H9 (cell line): ENCODE data around the gene RPL21. TPM values are rescaled to one million over a fixed set of nuclear protein-coding genes. Genes with fewer than 3 reads are reported as not detected.
"Not testable (repeated sequence)": the region's sequence is repeated elsewhere in the genome, so short reads cannot be mapped to it uniquely, and the experiment has no call there.

Source experiments
- DNase-seq: peaks from one replicate; pipeline ENCODE4 v3.0.0-alpha.2; 2017
- H2AFZ ChIP-seq: one replicate; pipeline ENCODE4 v1.6.1; 2013; ENCODE audit warnings: mild to moderate bottlenecking, low read length, control low read depth, moderate library complexity
- H2AK5ac ChIP-seq: 2 replicates; pipeline ENCODE4 v1.6.1; 2013; ENCODE audit warnings: low read length, control low read depth, mixed read lengths; ENCODE audit not compliant: insufficient read length
- H2BK120ac ChIP-seq: one replicate; pipeline ENCODE4 v1.6.1; 2013; ENCODE audit warnings: low read depth, mild to moderate bottlenecking, low read length, control low read depth, inconsistent platforms; ENCODE audit not compliant: poor library complexity, severe bottlenecking
- H2BK12ac ChIP-seq: 2 replicates; pipeline ENCODE4 v1.6.1; 2013; ENCODE audit warnings: low read length, control low read depth, mixed read lengths, low read depth; ENCODE audit not compliant: insufficient read length
- H2BK15ac ChIP-seq: 2 replicates; pipeline ENCODE4 v1.6.1; 2013; ENCODE audit warnings: low read depth, low read length, control low read depth
- H2BK20ac ChIP-seq: one replicate; pipeline ENCODE4 v1.6.1; 2013; ENCODE audit warnings: low read depth, mild to moderate bottlenecking, low read length, control low read depth, inconsistent platforms; ENCODE audit not compliant: poor library complexity, severe bottlenecking
- H2BK5ac ChIP-seq: 2 replicates; pipeline ENCODE4 v1.6.1; 2013; ENCODE audit warnings: low read length, control low read depth, mixed read lengths; ENCODE audit not compliant: insufficient read length
- H3K14ac ChIP-seq: 2 replicates; pipeline ENCODE4 v1.6.1; 2013; ENCODE audit warnings: low read length, control low read depth; ENCODE audit not compliant: insufficient read depth
- H3K18ac ChIP-seq: 2 replicates; pipeline ENCODE4 v1.6.1; 2013; ENCODE audit warnings: low read depth, mild to moderate bottlenecking, mixed read lengths, low read length, control low read depth; ENCODE audit not compliant: insufficient read length
- H3K23ac ChIP-seq: 2 replicates; pipeline ENCODE4 v1.6.1; 2013; ENCODE audit warnings: low read length, control low read depth, mixed read lengths, low read depth; ENCODE audit not compliant: insufficient read length
- H3K23me2 ChIP-seq: 2 replicates; pipeline ENCODE4 v1.6.1; 2013; ENCODE audit warnings: low read depth, mild to moderate bottlenecking, mixed read lengths, low read length, control low read depth; ENCODE audit not compliant: insufficient read length, poor library complexity, severe bottlenecking
- H3K27ac ChIP-seq: 2 replicates; pipeline ENCODE4 v1.5.1; 2013; ENCODE audit warnings: low read length, control low read depth, mixed read lengths, low read depth; ENCODE audit not compliant: insufficient read length
- H3K27me3 ChIP-seq: 2 replicates; pipeline ENCODE4 v1.6.1; 2013; ENCODE audit warnings: low read length, control low read depth, inconsistent platforms; ENCODE audit not compliant: insufficient read depth
- H3K4ac ChIP-seq: 2 replicates; pipeline ENCODE4 v1.6.1; 2013; ENCODE audit warnings: low read depth, mild to moderate bottlenecking, control low read depth, inconsistent platforms, low read length, moderate library complexity
- H3K4me1 ChIP-seq: 2 replicates; pipeline ENCODE4 v1.6.1; 2013; ENCODE audit warnings: low read length, control low read depth, inconsistent platforms; ENCODE audit not compliant: insufficient read depth
- H3K4me2 ChIP-seq: 2 replicates; pipeline ENCODE4 v1.6.1; 2013; ENCODE audit warnings: low read length, control low read depth, mixed read lengths; ENCODE audit not compliant: insufficient read length, insufficient read depth
- H3K56ac ChIP-seq: 2 replicates; pipeline ENCODE4 v1.6.1; 2013; ENCODE audit warnings: low read depth, mild to moderate bottlenecking, mixed read lengths, low read length, control low read depth; ENCODE audit not compliant: insufficient read length
- H3K79me1 ChIP-seq: 2 replicates; pipeline ENCODE4 v1.6.1; 2013; ENCODE audit warnings: low read depth, mild to moderate bottlenecking, moderate library complexity, low read length, control low read depth, inconsistent platforms; ENCODE audit not compliant: insufficient read depth, poor library complexity, severe bottlenecking
- H3K79me2 ChIP-seq: 2 replicates; pipeline ENCODE4 v1.6.1; 2013; ENCODE audit warnings: low read length, control low read depth, inconsistent platforms; ENCODE audit not compliant: insufficient read depth
- H3K9ac ChIP-seq: 2 replicates; pipeline ENCODE4 v1.6.1; 2013; ENCODE audit warnings: low read length, control low read depth, mixed read lengths; ENCODE audit not compliant: insufficient read length; ENCODE audit errors: extremely low read depth
- H3K9me3 ChIP-seq: one replicate; pipeline ENCODE4 v1.6.1; 2013; ENCODE audit warnings: low read depth, low read length, inconsistent platforms; ENCODE audit not compliant: control insufficient read depth
- H3T11ph ChIP-seq: one replicate; pipeline ENCODE4 v1.6.1; 2013; ENCODE audit warnings: mild to moderate bottlenecking, low read length, control low read depth, inconsistent platforms
- H4K20me1 ChIP-seq: one replicate; pipeline ENCODE4 v1.6.1; 2013; ENCODE audit not compliant: control insufficient read depth, insufficient read length, insufficient read depth
- H4K5ac ChIP-seq: 2 replicates; pipeline ENCODE4 v1.6.1; 2013; ENCODE audit warnings: low read depth, mild to moderate bottlenecking, mixed read lengths, low read length, control low read depth; ENCODE audit not compliant: insufficient read length
- H4K8ac ChIP-seq: replicated peaks from 2 replicates; pipeline ENCODE4 v1.6.1; 2013; ENCODE audit warnings: low read length, control low read depth, mixed read lengths, low read depth; ENCODE audit not compliant: insufficient read length
- H4K91ac ChIP-seq: 2 replicates; pipeline ENCODE4 v1.6.1; 2013; ENCODE audit warnings: low read depth, mild to moderate bottlenecking, moderate library complexity, mixed read lengths, low read length, control low read depth; ENCODE audit not compliant: insufficient read length
- H3K27ac Mint-ChIP-seq, 3 experiments: 2 replicates in 2 of 3; 3 replicates in 1 of 3; pipeline ENCODE4 v1.8.0; 2020 to 2021; ENCODE audit warnings: mixed read lengths in 3 of 3, mild to moderate bottlenecking in 1 of 3, moderate library complexity in 1 of 3
- H3K27me3 Mint-ChIP-seq: 2 replicates; pipeline ENCODE4 v1.8.0; 2021; ENCODE audit warnings: low read depth, mild to moderate bottlenecking, moderate library complexity, mixed read lengths
- H3K36me3 Mint-ChIP-seq, 3 experiments: 2 replicates in 2 of 3; 3 replicates in 1 of 3; pipeline ENCODE4 v1.8.0; 2020 to 2021; ENCODE audit warnings: low read depth in 3 of 3, mixed read lengths in 3 of 3; ENCODE audit not compliant: insufficient read depth in 1 of 3
- H3K4me1 Mint-ChIP-seq, 2 experiments: 2 replicates each; pipeline ENCODE4 v1.8.0; 2020; ENCODE audit warnings: mixed read lengths in 2 of 2
- H3K4me3 Mint-ChIP-seq, 2 experiments: 2 replicates in 1 of 2; 3 replicates in 1 of 2; pipeline ENCODE4 v1.8.0; 2020 to 2021; ENCODE audit warnings: mild to moderate bottlenecking in 2 of 2, mixed read lengths in 2 of 2, moderate library complexity in 1 of 2
- H3K9me3 Mint-ChIP-seq, 2 experiments: 2 replicates in 1 of 2; 3 replicates in 1 of 2; pipeline ENCODE4 v1.8.0; 2020; ENCODE audit warnings: mild to moderate bottlenecking in 2 of 2, mixed read lengths in 2 of 2, moderate library complexity in 1 of 2
- WGBS: extraction: QIAGEN DNeasy Blood & Tissue Kit; methylation state at CpG from one replicate; pipeline ENCODE4 v1.1.7; 2013; ENCODE audit warnings: missing lambda C conversion rate, low lambda C conversion rate, mixed read lengths; ENCODE audit not compliant: insufficient read length; ENCODE audit errors: extremely low coverage; 5-methylcytosine and 5-hydroxymethylcytosine counted together
- total RNA-seq: library from RNA; stranded (reverse); gene quantifications from 2 replicates; pipeline ENCODE4 v1.2.1, GENCODE V29; 2021
- TF ChIP-seq, protein P1 (sequence below): fragments of 200-600 bp; sonication (generic); conservative IDR thresholded peaks from 3 replicates; pipeline ENCODE4 v1.8.0; 2021; ENCODE audit warnings: antibody characterized with exemption, mild to moderate bottlenecking

Gene RPL21
- total RNA-seq, 1 experiment from 2014 or later = 1,099 TPM

DNA sequence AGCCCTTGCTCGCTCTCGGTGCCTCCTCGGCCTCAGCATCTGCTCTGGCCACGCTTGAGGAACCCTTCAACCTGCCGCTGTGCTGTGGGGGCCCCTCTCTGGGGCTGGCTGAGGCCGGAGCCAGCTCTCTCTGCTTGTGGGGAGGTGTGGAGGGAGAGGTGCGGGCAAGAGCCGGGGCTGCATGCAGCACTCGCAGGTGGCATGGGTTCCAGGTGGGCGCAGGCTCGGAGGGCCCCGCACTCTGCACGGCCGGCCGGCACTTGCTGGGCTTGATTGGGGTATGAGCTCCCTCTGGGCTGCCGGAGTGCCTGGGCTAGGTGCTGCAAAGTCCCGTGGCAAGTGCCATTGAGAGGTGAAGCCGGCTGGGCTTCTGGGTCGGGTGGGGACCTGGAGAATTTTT is 31.7 kb upstream of the RPL21 start:
- Histone ChIP-seq H3K14ac (no peak overlapping the region), H3T11ph (no peak overlapping the region), H2AK5ac (no peak overlapping the region), H3K27me3 (no peaks in the 10 kb centered on the region), H4K5ac (no peak overlapping the region), H3K18ac (no peak overlapping the region), H3K27ac (no peak overlapping the region), H3K79me2 (no peaks in the 10 kb centered on the region), H4K20me1 (no peaks in the 10 kb centered on the region), H3K4ac (no peak overlapping the region), H3K79me1 (no peaks in the 10 kb centered on the region), H2BK12ac (no peak overlapping the region), H3K4me1 (no peaks in the 10 kb centered on the region), H3K4me2 (no peak overlapping the region), H4K91ac (no peak overlapping the region), H2AFZ (no peak overlapping the region), H3K9me3 (no peaks in the 10 kb centered on the region), H2BK120ac (no peak overlapping the region), H3K23me2 (no peaks in the 10 kb centered on the region), H3K9ac (no peak overlapping the region), H2BK15ac (no peak overlapping the region), H3K23ac (no peak overlapping the region), H3K56ac (no peak overlapping the region), H2BK20ac (no peak overlapping the region), H4K8ac (no peak overlapping the region), H2BK5ac (no peak overlapping the region)
- H3K27ac Mint-ChIP-seq = no peak overlapping the region
- DNase-seq = no peak
- peaks cover 10 to 12% of the 10 kb centered on the region in 2 experiments for H3K4me1 Mint-ChIP-seq
- H3K27me3 Mint-ChIP-seq = no peaks in the 10 kb centered on the region; the same call in 1 of the 2 replicates
- WGBS = no CpG with 5 or more reads among the region's 19 CpGs
- H3K4me3 Mint-ChIP-seq = no peak overlapping the region
- H3K36me3 Mint-ChIP-seq = peaks cover 8 to 39% (median 18%) of the 10 kb centered on the region in 3 experiments
- peaks cover 26% of the 10 kb centered on the region in 2 experiments for H3K9me3 Mint-ChIP-seq
- TF ChIP-seq, protein P1, sequence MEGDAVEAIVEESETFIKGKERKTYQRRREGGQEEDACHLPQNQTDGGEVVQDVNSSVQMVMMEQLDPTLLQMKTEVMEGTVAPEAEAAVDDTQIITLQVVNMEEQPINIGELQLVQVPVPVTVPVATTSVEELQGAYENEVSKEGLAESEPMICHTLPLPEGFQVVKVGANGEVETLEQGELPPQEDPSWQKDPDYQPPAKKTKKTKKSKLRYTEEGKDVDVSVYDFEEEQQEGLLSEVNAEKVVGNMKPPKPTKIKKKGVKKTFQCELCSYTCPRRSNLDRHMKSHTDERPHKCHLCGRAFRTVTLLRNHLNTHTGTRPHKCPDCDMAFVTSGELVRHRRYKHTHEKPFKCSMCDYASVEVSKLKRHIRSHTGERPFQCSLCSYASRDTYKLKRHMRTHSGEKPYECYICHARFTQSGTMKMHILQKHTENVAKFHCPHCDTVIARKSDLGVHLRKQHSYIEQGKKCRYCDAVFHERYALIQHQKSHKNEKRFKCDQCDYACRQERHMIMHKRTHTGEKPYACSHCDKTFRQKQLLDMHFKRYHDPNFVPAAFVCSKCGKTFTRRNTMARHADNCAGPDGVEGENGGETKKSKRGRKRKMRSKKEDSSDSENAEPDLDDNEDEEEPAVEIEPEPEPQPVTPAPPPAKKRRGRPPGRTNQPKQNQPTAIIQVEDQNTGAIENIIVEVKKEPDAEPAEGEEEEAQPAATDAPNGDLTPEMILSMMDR = no peak

DNA sequence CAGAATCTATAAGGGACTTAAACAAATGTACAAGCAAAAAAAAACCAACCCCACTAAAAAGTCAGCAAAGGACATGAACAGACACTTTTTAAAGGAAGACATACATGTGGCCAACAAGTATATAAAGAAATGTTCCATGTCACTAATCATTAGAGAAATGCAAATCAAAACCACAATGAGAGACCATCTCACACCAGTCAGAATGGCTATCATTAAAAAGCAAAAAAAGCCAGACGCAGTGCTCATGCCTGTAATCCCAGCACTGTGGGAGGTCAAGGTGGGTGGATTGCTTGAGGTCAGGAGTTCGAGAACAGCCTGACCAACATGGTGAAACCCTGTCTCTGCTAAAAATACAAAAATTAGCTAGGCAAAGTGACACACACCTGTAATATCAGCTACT is 29.3 kb upstream of the RPL21 start:
- not testable (repeated sequence) for H3K56ac ChIP-seq, H3K79me1 ChIP-seq, H3K4ac ChIP-seq, H4K8ac ChIP-seq, H2BK12ac ChIP-seq, H4K91ac ChIP-seq, H3K4me1 ChIP-seq, H3K23me2 ChIP-seq, H3K27me3 Mint-ChIP-seq, H3K9ac ChIP-seq, H2AFZ ChIP-seq, H3K4me3 Mint-ChIP-seq, DNase-seq, H2BK5ac ChIP-seq, H3K23ac ChIP-seq, H3K14ac ChIP-seq, H2BK120ac ChIP-seq, H3K18ac ChIP-seq, H3K9me3 ChIP-seq, H4K5ac ChIP-seq, H2BK20ac ChIP-seq, H3K27me3 ChIP-seq, H3T11ph ChIP-seq, H3K27ac ChIP-seq, H3K27ac Mint-ChIP-seq, H4K20me1 ChIP-seq, H3K79me2 ChIP-seq, H3K4me1 Mint-ChIP-seq, H2BK15ac ChIP-seq, H3K4me2 ChIP-seq, H2AK5ac ChIP-seq
- WGBS = no CpG with 5 or more reads among the region's 2 CpGs
- Mint-ChIP-seq H3K9me3 (peaks cover 14 to 16% of the 10 kb centered on the region in 2 experiments), H3K36me3 (peaks cover 6 to 20% (median 18%) of the 10 kb centered on the region in 3 experiments)
